Body of pancreas (tissue), 4 donors: ENCODE data around the gene PTPN7. TPM values are rescaled to one million over a fixed set of nuclear protein-coding genes. Genes with fewer than 3 reads are reported as not detected.

ENCODE experiments used
- ATAC-seq: fragments of 150-250 bp; one replicate; pipeline ENCODE4 v1.9.1; 2016
- DNase-seq, 4 donors: peaks; one replicate each; pipeline ENCODE4 v3.0.0-alpha.2; 2019
- H3K27ac ChIP-seq, 4 donors: fragments of 200-600 bp; sonication (generic); 1 replicate in 3 of 4; 2 replicates in 1 of 4; pipeline versions ENCODE4 v1.5.1 to v1.6.1; 2016 to 2019; ENCODE audit warnings: mild to moderate bottlenecking in 1 of 4, mixed read lengths in 1 of 4, moderate library complexity in 1 of 4
- H3K27me3 ChIP-seq, 2 donors: fragments of 200-600 bp; sonication (generic); one replicate each; pipeline ENCODE4 v1.6.0; 2016; ENCODE audit warnings: mild to moderate bottlenecking in 1 of 2
- H3K36me3 ChIP-seq, 2 donors: fragments of 200-600 bp; sonication (generic); replicated peaks in 1 of 2; 2 replicates each; pipeline ENCODE4 v1.5.1; 2016; ENCODE audit warnings: low read depth in 2 of 2; ENCODE audit not compliant: insufficient read depth in 1 of 2
- H3K4me1 ChIP-seq: fragments of 200-600 bp; sonication (generic); one replicate; pipeline ENCODE4 v1.6.0; 2016
- H3K4me3 ChIP-seq, 2 donors: fragments of 200-600 bp; sonication (generic); 1 replicate in 1 of 2; 2 replicates in 1 of 2; pipeline ENCODE4 v1.5.1; 2016 to 2019
- H3K9me3 ChIP-seq, 3 donors: fragments of 200-600 bp; sonication (generic); 1 replicate in 2 of 3; 2 replicates in 1 of 3; pipeline ENCODE4 v1.5.1; 2016
- POLR2A ChIP-seq, 3 donors: fragments of 450-650 bp; IDR thresholded peaks; one replicate each; pipeline ENCODE4 v1.6.1; 2016; ENCODE audit warnings: antibody characterized with exemption in 3 of 3, mild to moderate bottlenecking in 2 of 3
- WGBS, 2 donors: methylation state at CpG; one replicate each; pipeline ENCODE4 v1.1.5; 2017; 5-methylcytosine and 5-hydroxymethylcytosine counted together
- intact Hi-C: fragments of 100-400 bp; cut with DNase I; formaldehyde crosslinking; loops from one replicate; pipeline ENCODE4 v1.15.1; 2023
- total RNA-seq, 2 donors: library from RNA; depleted of rRNA; stranded (reverse); fragments of >200 nt; gene quantifications; one replicate each; pipeline ENCODE4 v1.1.0, GENCODE V29; 2016
- TF ChIP-seq, protein P1 (sequence below), 7 experiments: fragments of 450-650 bp in 4 of 7; fragments of 200-600 bp in 3 of 7; sonication (generic) in 3 of 7; IDR thresholded peaks; one replicate each; pipeline ENCODE4 v1.5.1; 2016 to 2019; ENCODE audit warnings: antibody characterized with exemption in 7 of 7

PTPN7 gene
- total RNA-seq, 2 donors from 2014 or later, result 1.6 to 3.6 TPM

DNA sequence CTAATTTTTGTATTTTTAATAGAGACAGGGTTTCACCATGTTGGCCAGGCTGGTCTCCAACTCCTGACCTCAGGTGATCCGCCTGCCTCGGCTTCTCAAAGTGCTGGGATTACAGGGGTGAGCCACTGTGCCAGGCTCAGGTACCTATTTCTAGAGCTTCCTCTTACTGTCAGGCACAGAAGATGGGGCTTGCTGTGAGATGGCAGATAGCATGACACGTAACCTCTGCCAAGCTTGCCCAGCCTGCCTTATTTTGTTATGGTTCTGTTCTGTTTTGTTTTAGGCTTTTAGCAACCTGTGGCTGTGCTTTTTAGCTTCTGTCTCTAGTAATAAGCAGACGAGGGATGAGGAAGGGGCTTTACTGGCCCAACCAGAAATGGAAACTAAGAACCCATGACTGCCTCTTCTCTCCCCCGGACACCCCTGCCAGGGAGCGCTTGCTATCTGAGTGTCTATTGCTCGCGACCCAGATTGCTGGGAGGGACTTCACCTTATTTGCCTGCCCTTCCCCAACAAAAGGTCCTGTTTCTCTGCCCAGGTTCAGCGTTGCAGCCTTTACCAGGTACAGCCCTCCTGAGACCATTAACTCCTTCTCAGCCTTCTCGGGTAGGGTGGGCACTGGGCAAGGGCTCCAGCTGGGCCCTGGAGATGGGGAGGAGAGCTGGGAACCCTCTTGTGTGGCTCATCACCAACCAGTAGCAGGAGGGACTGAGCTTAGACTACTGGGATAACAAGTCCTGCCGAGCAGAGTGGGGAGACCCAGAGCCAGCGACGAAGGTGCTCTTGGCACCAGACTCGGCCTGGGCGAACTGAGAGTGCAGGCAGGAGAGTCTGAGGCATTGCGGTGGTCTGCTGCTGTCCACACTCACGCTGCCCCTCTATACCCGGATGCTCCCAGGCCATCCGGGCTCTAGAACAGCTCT lies 19.7 kb upstream of the PTPN7 start:
- WGBS, 2 donors, result 58 to 73% methylated on average over 12 to 19 of the region's 19 CpGs

DNA sequence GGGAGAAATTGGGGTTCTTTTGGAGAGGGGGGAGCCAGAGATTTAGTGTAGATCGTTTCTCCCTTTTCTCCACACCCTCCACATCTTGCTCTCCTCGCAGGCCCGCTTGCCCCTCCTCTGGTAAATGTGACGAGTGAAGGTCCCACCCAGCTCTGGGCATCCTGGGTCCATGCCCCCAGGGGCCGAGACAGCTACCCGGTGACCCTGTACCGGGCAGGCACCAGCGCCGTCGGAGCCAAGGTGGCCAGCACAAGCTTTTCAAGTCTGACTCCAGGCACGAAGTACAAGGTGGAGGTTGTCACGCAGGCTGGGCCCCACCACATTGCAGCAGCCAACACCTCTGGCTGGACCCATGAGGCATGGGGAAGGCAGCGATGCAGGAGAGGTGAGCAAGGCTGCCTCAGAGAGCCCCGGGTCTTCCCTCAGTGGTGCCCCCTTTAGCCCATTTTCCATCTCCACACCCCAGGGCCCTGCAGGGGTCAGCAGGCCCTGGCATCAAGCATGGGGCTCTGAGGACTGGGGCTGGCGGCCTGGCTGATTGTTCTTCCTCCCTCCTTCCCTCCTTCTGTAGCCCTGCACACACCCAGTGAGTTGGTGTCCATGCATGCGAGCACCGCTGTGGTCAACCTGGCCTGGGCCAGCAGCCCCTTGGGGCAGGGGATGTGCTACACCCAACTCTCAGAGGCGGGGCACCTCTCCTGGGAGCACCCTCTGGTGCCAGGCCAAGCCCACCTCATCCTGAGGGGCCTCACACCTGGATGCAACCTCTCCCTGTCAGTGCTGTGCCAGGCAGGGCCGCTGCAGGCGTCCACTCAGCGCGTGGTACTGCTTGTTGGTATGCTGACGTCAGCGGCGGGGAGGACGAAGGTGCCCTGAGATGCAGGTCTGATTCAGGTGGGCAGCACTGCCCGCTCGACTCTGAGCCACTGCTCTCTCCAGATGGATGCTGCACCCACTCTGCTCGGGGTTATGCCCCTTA lies 16.8 kb upstream of the PTPN7 start:
- H3K36me3 ChIP-seq, result no peaks in the 10 kb centered on the region
- H3K27me3 ChIP-seq, result no peaks in the 10 kb centered on the region
- WGBS, 2 donors, result 78 to 81% methylated on average over 14 to 29 of the region's 29 CpGs
- intact Hi-C loops, result no loop called here
- H3K27ac ChIP-seq, result no peak overlapping the region
- TF ChIP-seq, protein P1, sequence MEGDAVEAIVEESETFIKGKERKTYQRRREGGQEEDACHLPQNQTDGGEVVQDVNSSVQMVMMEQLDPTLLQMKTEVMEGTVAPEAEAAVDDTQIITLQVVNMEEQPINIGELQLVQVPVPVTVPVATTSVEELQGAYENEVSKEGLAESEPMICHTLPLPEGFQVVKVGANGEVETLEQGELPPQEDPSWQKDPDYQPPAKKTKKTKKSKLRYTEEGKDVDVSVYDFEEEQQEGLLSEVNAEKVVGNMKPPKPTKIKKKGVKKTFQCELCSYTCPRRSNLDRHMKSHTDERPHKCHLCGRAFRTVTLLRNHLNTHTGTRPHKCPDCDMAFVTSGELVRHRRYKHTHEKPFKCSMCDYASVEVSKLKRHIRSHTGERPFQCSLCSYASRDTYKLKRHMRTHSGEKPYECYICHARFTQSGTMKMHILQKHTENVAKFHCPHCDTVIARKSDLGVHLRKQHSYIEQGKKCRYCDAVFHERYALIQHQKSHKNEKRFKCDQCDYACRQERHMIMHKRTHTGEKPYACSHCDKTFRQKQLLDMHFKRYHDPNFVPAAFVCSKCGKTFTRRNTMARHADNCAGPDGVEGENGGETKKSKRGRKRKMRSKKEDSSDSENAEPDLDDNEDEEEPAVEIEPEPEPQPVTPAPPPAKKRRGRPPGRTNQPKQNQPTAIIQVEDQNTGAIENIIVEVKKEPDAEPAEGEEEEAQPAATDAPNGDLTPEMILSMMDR (IDR thresholded peaks at IDR 0.05), result no peak
- TF ChIP-seq POLR2A (IDR thresholded peaks at IDR 0.05), result no peak
- H3K4me1 ChIP-seq, result no peaks in the 10 kb centered on the region
- DNase-seq (no peak), ATAC-seq (no peak)
- no peaks in the 10 kb centered on the region for H3K9me3 ChIP-seq
- no peak overlapping the region for H3K4me3 ChIP-seq

More for the DNA sequence above, 19.7 kb upstream of the PTPN7 start:
- no peak overlapping the region for H3K4me3 ChIP-seq
- no peaks in the 10 kb centered on the region for H3K36me3 ChIP-seq
- no peaks in the 10 kb centered on the region for H3K9me3 ChIP-seq
- no peak overlapping the region for H3K27ac ChIP-seq
- intact Hi-C loops, result no loop called here
- no peak for DNase-seq
- no peak for ATAC-seq
- no peak for TF ChIP-seq POLR2A (IDR thresholded peaks at IDR 0.05)
- H3K4me1 ChIP-seq, result no peaks in the 10 kb centered on the region
- H3K27me3 ChIP-seq, result no peaks in the 10 kb centered on the region

DNA sequence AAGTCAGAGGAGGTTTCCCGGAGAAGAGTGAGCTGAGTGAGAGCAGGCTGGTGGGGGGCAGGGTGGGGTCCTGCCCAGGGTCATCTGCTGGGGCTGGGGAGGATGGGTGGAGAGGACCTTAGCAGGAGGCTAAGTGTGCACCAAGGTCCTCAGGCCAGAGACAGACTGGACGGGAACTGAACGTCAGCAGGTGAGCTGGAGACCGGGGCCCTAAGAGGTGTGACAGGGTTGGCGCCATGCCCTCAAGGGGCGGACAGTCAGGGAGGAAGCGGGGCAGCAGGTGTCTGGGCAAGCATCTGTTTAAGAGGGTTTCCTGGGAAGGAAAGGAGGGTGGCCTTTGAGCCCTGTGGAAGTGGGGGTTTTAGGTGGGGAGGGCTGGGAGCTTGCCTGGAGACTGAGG lies 13.6 kb upstream of the PTPN7 start:
- no peak overlapping the region for H3K27ac ChIP-seq
- 85 to 89% methylated on average over 7 of the region's 7 CpGs for WGBS, 2 donors
- DNase-seq (no peak), ATAC-seq (no peak)
- intact Hi-C loops, result no loop called here
- H3K9me3 ChIP-seq, result no peaks in the 10 kb centered on the region
- H3K27me3 ChIP-seq, result no peaks in the 10 kb centered on the region
- H3K4me1 ChIP-seq, result no peaks in the 10 kb centered on the region
- H3K36me3 ChIP-seq, result no peaks in the 10 kb centered on the region
- no peak for TF ChIP-seq POLR2A (IDR thresholded peaks at IDR 0.05)
- TF ChIP-seq, protein P1 (IDR thresholded peaks at IDR 0.05), result no peak
- H3K4me3 ChIP-seq, result no peak overlapping the region

DNA sequence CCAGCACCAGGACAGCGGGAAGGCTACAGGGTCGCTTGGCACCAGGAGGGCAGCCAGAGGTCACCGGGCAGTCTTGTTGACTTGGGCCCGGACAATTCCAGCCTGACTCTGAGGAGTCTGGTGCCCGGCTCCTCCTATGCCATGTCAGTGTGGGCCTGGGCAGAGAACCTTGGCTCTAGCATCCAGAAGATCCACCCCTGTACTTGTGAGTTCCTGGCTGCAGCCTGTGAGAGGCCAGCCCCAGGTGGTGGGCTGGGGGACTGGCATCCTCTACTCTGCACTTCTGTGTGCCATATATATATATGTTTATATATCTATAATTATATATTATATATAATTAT lies 11.6 kb upstream of the PTPN7 start:
- intact Hi-C loops, result no loop called here
- WGBS, 2 donors, result 90% methylated on average over 5 of the region's 5 CpGs; no CpG with 5 or more reads in 1 of the 2 donors
- TF ChIP-seq, protein P1 (IDR thresholded peaks at IDR 0.05), result no peak
- TF ChIP-seq POLR2A (IDR thresholded peaks at IDR 0.05), result no peak
- Histone ChIP-seq H3K27me3 (no peaks in the 10 kb centered on the region), H3K4me3 (no peak overlapping the region), H3K27ac (no peak overlapping the region), H3K4me1 (no peaks in the 10 kb centered on the region), H3K9me3 (no peaks in the 10 kb centered on the region), H3K36me3 (no peaks in the 10 kb centered on the region)
- ATAC-seq (no peak), DNase-seq (no peak)
